Parathyroid adenoma (tissue), 2 donors: ENCODE data around the gene ENOPH1.
"Not testable (repeated sequence)": the region's sequence is repeated elsewhere in the genome, so short reads cannot be mapped to it uniquely, and the experiment has no call there.

Experiments
- H2AFZ ChIP-seq: fragments of 300-600 bp; sonication (generic); one replicate; pipeline ENCODE4 v1.7.0; 2017; ENCODE audit warnings: antibody characterized with exemption, mild to moderate bottlenecking
- H3K27ac ChIP-seq: fragments of 300-600 bp; sonication (generic); one replicate; pipeline ENCODE4 v1.7.0; 2017
- H3K27me3 ChIP-seq: fragments of 300-600 bp; sonication (generic); one replicate; pipeline ENCODE4 v1.7.0; 2017; ENCODE audit warnings: low read length; ENCODE audit not compliant: control insufficient read depth, insufficient read depth
- H3K36me3 ChIP-seq: fragments of 300-600 bp; sonication (generic); one replicate; pipeline ENCODE4 v1.7.0; 2017; ENCODE audit warnings: low read length; ENCODE audit not compliant: control insufficient read depth, insufficient read depth
- H3K4me1 ChIP-seq: fragments of 300-600 bp; sonication (generic); one replicate; pipeline ENCODE4 v1.7.0; 2017; ENCODE audit warnings: control low read depth
- H3K4me2 ChIP-seq: fragments of 300-600 bp; sonication (generic); one replicate; pipeline ENCODE4 v1.7.0; 2017; ENCODE audit warnings: low read length
- H3K4me3 ChIP-seq: fragments of 300-600 bp; sonication (generic); one replicate; pipeline ENCODE4 v1.7.0; 2017; ENCODE audit warnings: low read depth, low read length
- H3K79me2 ChIP-seq: fragments of 300-600 bp; sonication (generic); one replicate; pipeline ENCODE4 v1.7.0; 2017; ENCODE audit warnings: control low read depth
- H3K9ac ChIP-seq: fragments of 300-600 bp; sonication (generic); one replicate; pipeline ENCODE4 v1.7.0; 2017; ENCODE audit warnings: mild to moderate bottlenecking
- H3K9me3 ChIP-seq: fragments of 300-600 bp; sonication (generic); one replicate; pipeline ENCODE4 v1.7.0; 2017; ENCODE audit warnings: low read length; ENCODE audit not compliant: control insufficient read depth
- CTCF ChIP-seq: fragments of 300-600 bp; sonication (generic); IDR thresholded peaks from one replicate; pipeline ENCODE4 v1.7.0; 2017; ENCODE audit warnings: antibody characterized with exemption, mild to moderate bottlenecking
- donor health status: primary hyperparathyroidism.

ENOPH1 gene

GRCh38 chr4:82382751-82383150 is 47.6 kb upstream of the ENOPH1 start:
- Histone ChIP-seq H3K36me3 (no peaks in the 10 kb centered on the region), H3K9me3 (no peaks in the 10 kb centered on the region), H3K27ac (no peak overlapping the region), H3K4me2 (no peak overlapping the region), H3K27me3 (no peaks in the 10 kb centered on the region), H3K4me1 (no peaks in the 10 kb centered on the region), H3K9ac (no peak overlapping the region), H3K4me3 (no peak overlapping the region), H2AFZ (no peak overlapping the region), H3K79me2 (no peaks in the 10 kb centered on the region)
- TF ChIP-seq CTCF = no peak

GRCh38 chr4:82386312-82386711 is 44.1 kb upstream of the ENOPH1 start:
- H3K27ac ChIP-seq, H3K79me2 ChIP-seq, H3K9ac ChIP-seq, H3K4me3 ChIP-seq, H2AFZ ChIP-seq, H3K27me3 ChIP-seq, H3K4me1 ChIP-seq, H3K9me3 ChIP-seq, H3K4me2 ChIP-seq, H3K36me3 ChIP-seq: not testable (repeated sequence)

GRCh38 chr4:82388405-82388804 is 42.0 kb upstream of the ENOPH1 start:
- no peak overlapping the region for H2AFZ ChIP-seq
- H3K4me3 ChIP-seq = no peak overlapping the region
- no peaks in the 10 kb centered on the region for H3K9me3 ChIP-seq
- TF ChIP-seq CTCF = no peak
- no peak overlapping the region for H3K27ac ChIP-seq
- H3K4me2 ChIP-seq = no peak overlapping the region
- H3K79me2 ChIP-seq = no peaks in the 10 kb centered on the region
- no peaks in the 10 kb centered on the region for H3K36me3 ChIP-seq
- no peaks in the 10 kb centered on the region for H3K4me1 ChIP-seq
- H3K27me3 ChIP-seq = no peaks in the 10 kb centered on the region
- H3K9ac ChIP-seq = no peak overlapping the region

GRCh38 chr4:82390061-82390460 is 40.3 kb upstream of the ENOPH1 start:
- not testable (repeated sequence) for H3K27me3 ChIP-seq, H3K79me2 ChIP-seq, H3K27ac ChIP-seq, H2AFZ ChIP-seq, H3K4me3 ChIP-seq, H3K36me3 ChIP-seq, H3K4me2 ChIP-seq, H3K9me3 ChIP-seq, H3K9ac ChIP-seq, H3K4me1 ChIP-seq

GRCh38 chr4:82394896-82395295 is 35.5 kb upstream of the ENOPH1 start:
- Histone ChIP-seq H3K36me3 (no peaks in the 10 kb centered on the region), H3K27ac (no peak overlapping the region), H3K9ac (no peak overlapping the region), H3K4me3 (no peak overlapping the region), H2AFZ (no peak overlapping the region), H3K4me1 (no peaks in the 10 kb centered on the region), H3K9me3 (no peaks in the 10 kb centered on the region), H3K79me2 (no peaks in the 10 kb centered on the region), H3K4me2 (no peak overlapping the region), H3K27me3 (no peaks in the 10 kb centered on the region)
- TF ChIP-seq CTCF = no peak

- no peaks in the 10 kb centered on the region for H3K4me1 ChIP-seq
- no peaks in the 10 kb centered on the region for H3K9me3 ChIP-seq
- H3K79me2 ChIP-seq = no peaks in the 10 kb centered on the region
- H3K4me3 ChIP-seq = no peak overlapping the region
- TF ChIP-seq CTCF = no peak
- no peak overlapping the region for H3K9ac ChIP-seq
- H3K27ac ChIP-seq = no peak overlapping the region
- no peak overlapping the region for H3K4me2 ChIP-seq
- no peaks in the 10 kb centered on the region for H3K27me3 ChIP-seq
- no peak overlapping the region for H2AFZ ChIP-seq
- no peaks in the 10 kb centered on the region for H3K36me3 ChIP-seq
Observed at GRCh38 chr4:82397527-82397926, 32.9 kb upstream of the ENOPH1 start.
